Small intestine (tissue), 7 donors: ENCODE data around the gene SLC25A12. TPM values are rescaled to one million over a fixed set of nuclear protein-coding genes. Genes with fewer than 3 reads are reported as not detected.

Source experiments
- DNase-seq, 2 donors: peaks; one replicate each; pipeline versions ENCODE4 v3.0.0 to v3.0.0-alpha.2; 2013
- FAIRE-seq: peaks from 2 replicates; lab custom pipeline; 2012; peaks lifted over from hg19 to GRCh38; lab: Jason Lieb, UNC
- H3K27ac ChIP-seq, 3 donors: one replicate each; pipeline ENCODE4 v1.5.1; 2013; ENCODE audit warnings: low read length in 2 of 3, mild to moderate bottlenecking in 2 of 3, control low read depth in 1 of 3, inconsistent platforms in 1 of 3, low read depth in 1 of 3, moderate library complexity in 1 of 3
- H3K27me3 ChIP-seq, 3 donors: one replicate each; pipeline ENCODE4 v1.6.1; 2013; ENCODE audit warnings: low read length in 3 of 3, inconsistent platforms in 1 of 3; ENCODE audit not compliant: control insufficient read depth in 3 of 3, insufficient read depth in 3 of 3
- H3K36me3 ChIP-seq, 3 donors: one replicate each; pipeline ENCODE4 v1.6.1; 2013; ENCODE audit warnings: low read length in 3 of 3, inconsistent platforms in 1 of 3, low read depth in 1 of 3, mild to moderate bottlenecking in 1 of 3, moderate library complexity in 1 of 3; ENCODE audit not compliant: control insufficient read depth in 3 of 3, insufficient read depth in 2 of 3
- H3K4me1 ChIP-seq, 3 donors: one replicate each; pipeline ENCODE4 v1.6.1; 2013; ENCODE audit warnings: low read length in 2 of 3, inconsistent platforms in 1 of 3, low read depth in 1 of 3, mild to moderate bottlenecking in 1 of 3, moderate library complexity in 1 of 3; ENCODE audit not compliant: control insufficient read depth in 3 of 3, insufficient read depth in 2 of 3
- H3K4me3 ChIP-seq, 3 donors: one replicate each; pipeline ENCODE4 v1.5.1; 2013; ENCODE audit warnings: low read length in 3 of 3, control low read depth in 1 of 3, inconsistent platforms in 1 of 3, low read depth in 1 of 3, mild to moderate bottlenecking in 1 of 3, moderate library complexity in 1 of 3
- H3K9me3 ChIP-seq, 2 donors: one replicate each; pipeline ENCODE4 v1.6.1; 2013; ENCODE audit warnings: low read depth in 1 of 2, low read length in 1 of 2; ENCODE audit not compliant: control insufficient read depth in 2 of 2, insufficient read depth in 1 of 2
- WGBS, 3 donors: extraction: QIAGEN DNeasy Blood & Tissue Kit; methylation state at CpG; one replicate each; pipeline ENCODE4 v1.1.7; 2013; 5-methylcytosine and 5-hydroxymethylcytosine counted together
- polyA plus RNA-seq, 4 donors: library from polyadenylated mRNA; stranded (reverse) in 3 of 4; unstranded in 1 of 4; fragments of 200-250 nt in 3 of 4; fragments of 120-200 nt in 1 of 4; gene quantifications; one replicate each; pipeline versions ENCODE4 v1.2.1 to v1.2.3, GENCODE V29; 2013
- donor health status: healthy with polysubstance abuse.
- donor health status: control.
- donor health status: control.
- donor health status: Bipolar disorder and iron deficiency.
- donor health status: healthy.

Gene SLC25A12
- polyA plus RNA-seq, 4 donors: 2.2 to 6.2 (median 4.4) TPM

- Histone ChIP-seq H3K27me3 (no peaks in the 10 kb centered on the region), H3K27ac (no peak overlapping the region), H3K36me3 (peaks cover 2 to 6% (median 4%) of the 10 kb centered on the region in 3 donors), H3K4me3 (no peak overlapping the region), H3K4me1 (no peaks in the 10 kb centered on the region), H3K9me3 (peaks cover 0 to 23% of the 10 kb centered on the region in 2 donors)
- no peak for DNase-seq
- FAIRE-seq: no peak
Measured at GRCh38 chr2:171834286-171834685, 59.8 kb downstream of the SLC25A12 start.

DNA sequence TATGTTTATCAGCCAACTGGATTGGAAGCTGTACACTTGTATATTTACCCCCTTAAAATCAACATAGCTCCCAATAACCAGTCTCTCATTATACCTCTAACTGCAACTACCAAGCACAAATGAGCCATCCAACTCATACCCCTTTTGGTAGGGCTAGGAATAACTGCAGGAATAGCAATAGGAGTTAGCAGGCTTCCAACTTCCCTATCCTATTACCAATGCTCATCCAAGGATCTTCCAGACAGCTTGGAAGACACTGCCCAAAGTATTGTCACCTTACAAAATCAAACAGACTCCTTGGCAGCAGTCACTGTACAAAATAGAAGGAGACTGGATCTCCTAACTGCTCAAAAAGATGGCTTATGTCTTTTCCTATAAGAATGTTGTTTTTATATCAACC is 61.6 kb downstream of the SLC25A12 start:
- Histone ChIP-seq H3K4me1 (no peaks in the 10 kb centered on the region), H3K27ac (no peak overlapping the region), H3K36me3 (peaks cover 2 to 7% (median 6%) of the 10 kb centered on the region in 3 donors), H3K4me3 (no peak overlapping the region), H3K9me3 (peaks cover 0 to 23% of the 10 kb centered on the region in 2 donors), H3K27me3 (no peaks in the 10 kb centered on the region)
- no peak for FAIRE-seq
- DNase-seq: no peak

GRCh38 chr2:171830039-171830438 is 64.0 kb downstream of the SLC25A12 start:
- H3K4me3 ChIP-seq: no peak overlapping the region
- FAIRE-seq: no peak
- H3K27me3 ChIP-seq: peaks cover 0 to 4% (median 0%) of the 10 kb centered on the region in 3 donors
- H3K36me3 ChIP-seq: peaks cover 2 to 7% (median 6%) of the 10 kb centered on the region in 3 donors
- H3K4me1 ChIP-seq: no peaks in the 10 kb centered on the region
- no peak overlapping the region for H3K27ac ChIP-seq
- H3K9me3 ChIP-seq: peaks cover 0 to 23% of the 10 kb centered on the region in 2 donors
- WGBS, 3 donors: 94 to 96% (median 94%) methylated on average over 3 of the region's 3 CpGs
- DNase-seq: no peak

- no peaks in the 10 kb centered on the region for H3K4me1 ChIP-seq
- H3K27ac ChIP-seq: no peak overlapping the region
- H3K4me3 ChIP-seq: no peak overlapping the region
- H3K36me3 ChIP-seq: peaks cover 0 to 3% (median 0%) of the 10 kb centered on the region in 3 donors
- 92 to 100% (median 97%) methylated on average over 1 of the region's 1 CpG for WGBS, 3 donors
- DNase-seq (no peak), FAIRE-seq (no peak)
- no peaks in the 10 kb centered on the region for H3K9me3 ChIP-seq
- H3K27me3 ChIP-seq: peaks cover 0 to 6% (median 0%) of the 10 kb centered on the region in 3 donors
Measured at GRCh38 chr2:171824086-171824485, 70.0 kb downstream of the SLC25A12 start.

DNA sequence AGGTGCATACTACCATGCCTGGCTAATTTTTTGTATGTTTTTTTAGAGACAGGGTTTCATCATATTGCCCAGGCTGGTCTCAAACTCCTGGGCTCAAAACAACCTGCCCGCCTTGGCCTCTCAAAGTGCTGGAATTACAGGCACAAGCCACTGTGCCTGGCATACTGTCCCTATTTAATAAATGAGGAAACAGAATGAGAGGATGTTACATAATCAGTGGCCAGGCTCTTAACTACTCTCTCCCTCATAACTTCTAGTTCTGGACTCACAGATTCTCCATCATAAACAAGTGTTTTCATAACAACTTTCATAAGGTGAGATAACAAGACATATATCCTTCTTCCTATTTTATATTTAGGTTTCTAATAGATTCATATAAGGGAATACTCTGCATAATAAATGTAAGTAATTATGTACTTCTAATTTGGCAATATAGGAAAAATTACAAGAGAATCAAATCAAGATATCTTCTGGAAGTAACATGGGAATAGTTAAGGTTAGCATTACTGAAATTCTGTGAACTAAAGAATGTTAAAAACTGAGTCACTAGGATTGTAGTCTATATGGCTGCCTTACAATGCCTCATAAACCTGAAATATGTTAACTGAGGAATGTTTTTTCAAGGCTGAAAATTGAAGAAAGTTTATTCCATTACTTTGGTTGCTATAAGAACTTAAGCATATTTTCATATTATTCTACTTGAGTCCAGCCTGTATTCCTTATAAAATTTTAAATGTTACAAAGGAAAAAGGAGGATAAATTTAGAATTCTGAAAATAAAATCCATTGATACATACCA is 71.3 kb downstream of the SLC25A12 start:
- Histone ChIP-seq H3K27ac (no peak overlapping the region), H3K4me1 (no peaks in the 10 kb centered on the region), H3K27me3 (peaks cover 0 to 6% (median 0%) of the 10 kb centered on the region in 3 donors), H3K4me3 (no peak overlapping the region), H3K9me3 (no peaks in the 10 kb centered on the region), H3K36me3 (no peaks in the 10 kb centered on the region)
- WGBS, 3 donors: 92 to 97% (median 93%) methylated on average over 1 of the region's 1 CpG
- FAIRE-seq (no peak), DNase-seq (no peak)

- no peaks in the 10 kb centered on the region for H3K36me3 ChIP-seq
- WGBS, 3 donors: 85 to 95% (median 95%) methylated on average over 1 of the region's 1 CpG
- FAIRE-seq: no peak
- H3K27ac ChIP-seq: no peak overlapping the region
- H3K4me1 ChIP-seq: no peaks in the 10 kb centered on the region
- H3K27me3 ChIP-seq: no peaks in the 10 kb centered on the region
- DNase-seq: no peak
- H3K4me3 ChIP-seq: no peak overlapping the region
- no peaks in the 10 kb centered on the region for H3K9me3 ChIP-seq
Measured at GRCh38 chr2:171819453-171819852, 74.6 kb downstream of the SLC25A12 start.

- FAIRE-seq: no peak
Measured at GRCh38 chr2:171814883-171815282, 79.2 kb downstream of the SLC25A12 start.

DNA sequence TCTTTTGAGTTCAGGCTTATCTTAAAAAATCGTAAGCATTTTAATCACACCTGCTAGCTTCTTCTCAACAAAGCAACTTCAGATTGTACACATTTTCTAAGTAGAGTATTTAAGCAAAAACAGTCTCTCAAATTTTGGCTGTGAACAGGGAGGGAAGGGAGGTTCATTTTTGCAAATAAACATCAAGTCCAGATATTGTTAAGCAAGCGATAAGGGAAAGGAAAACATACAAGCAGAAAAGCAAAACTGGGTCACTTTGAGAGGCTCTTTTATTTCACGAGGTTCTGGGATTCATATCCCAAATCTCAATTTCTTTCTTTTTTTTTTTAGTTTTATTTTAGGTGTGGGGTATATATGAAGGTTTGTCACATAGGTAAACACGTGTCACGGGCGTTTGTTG is 79.9 kb downstream of the SLC25A12 start:
- DNase-seq (no peak), FAIRE-seq (no peak)
- Histone ChIP-seq H3K27me3 (no peaks in the 10 kb centered on the region), H3K36me3 (peaks cover 0 to 2% (median 0%) of the 10 kb centered on the region in 3 donors), H3K4me1 (no peaks in the 10 kb centered on the region), H3K9me3 (no peaks in the 10 kb centered on the region), H3K27ac (no peak overlapping the region), H3K4me3 (no peak overlapping the region)
- 78 to 85% (median 85%) methylated on average over 6 of the region's 6 CpGs for WGBS, 3 donors

More at GRCh38 chr2:171814883-171815282, 79.2 kb downstream of the SLC25A12 start:
- Histone ChIP-seq H3K27me3 (no peaks in the 10 kb centered on the region), H3K36me3 (no peaks in the 10 kb centered on the region), H3K4me3 (no peak overlapping the region), H3K9me3 (no peaks in the 10 kb centered on the region), H3K27ac (no peak overlapping the region), H3K4me1 (no peaks in the 10 kb centered on the region)
- WGBS, 3 donors: 92 to 96% (median 92%) methylated on average over 5 of the region's 5 CpGs
- DNase-seq: no peak
